Erythroblast (primary cell): ENCODE results near the gene C11orf71.

Experiments
- GATA1 ChIP-seq: IDR thresholded peaks from 2 replicates; pipeline ENCODE4 v1.6.1; 2011; ENCODE audit warnings: low read depth, mild to moderate bottlenecking, control low read depth, low read length, moderate library complexity
- POLR2A ChIP-seq: IDR thresholded peaks from 2 replicates; pipeline ENCODE4 v1.6.1; 2011; ENCODE audit warnings: mild to moderate bottlenecking, low read length

- no peak for TF ChIP-seq POLR2A
- no peak for TF ChIP-seq GATA1
These were observed 40.9 kb upstream of the C11orf71 start for GRCh38 chr11:114440971-114441763.
